Measurements from ENCODE around the gene GASK1B. TPM values are rescaled to one million over a fixed set of nuclear protein-coding genes. Genes with fewer than 3 reads are reported as not detected.

Gene GASK1B
- total RNA-seq, 2 donors from 2014 or later = 49.9 to 56.9 TPM

GRCh38 chr4:158159054-158159717 lies 13.6 kb downstream of the GASK1B start:
- DNase-seq (ENCODE audit: low spot score) = no peak
- Histone ChIP-seq H3K9me3 (no peaks in the 10 kb centered on the region), H3K4me3 (no peak overlapping the region), H3K36me3 (peaks cover 4% of the 10 kb centered on the region), H3K27ac (peak overlapping the region; percentile 6 to 52), H3K27me3 (no peaks in the 10 kb centered on the region), H3K4me1 (peaks cover 0 to 68% of the 10 kb centered on the region in 2 donors)
- TF ChIP-seq, protein P1, sequence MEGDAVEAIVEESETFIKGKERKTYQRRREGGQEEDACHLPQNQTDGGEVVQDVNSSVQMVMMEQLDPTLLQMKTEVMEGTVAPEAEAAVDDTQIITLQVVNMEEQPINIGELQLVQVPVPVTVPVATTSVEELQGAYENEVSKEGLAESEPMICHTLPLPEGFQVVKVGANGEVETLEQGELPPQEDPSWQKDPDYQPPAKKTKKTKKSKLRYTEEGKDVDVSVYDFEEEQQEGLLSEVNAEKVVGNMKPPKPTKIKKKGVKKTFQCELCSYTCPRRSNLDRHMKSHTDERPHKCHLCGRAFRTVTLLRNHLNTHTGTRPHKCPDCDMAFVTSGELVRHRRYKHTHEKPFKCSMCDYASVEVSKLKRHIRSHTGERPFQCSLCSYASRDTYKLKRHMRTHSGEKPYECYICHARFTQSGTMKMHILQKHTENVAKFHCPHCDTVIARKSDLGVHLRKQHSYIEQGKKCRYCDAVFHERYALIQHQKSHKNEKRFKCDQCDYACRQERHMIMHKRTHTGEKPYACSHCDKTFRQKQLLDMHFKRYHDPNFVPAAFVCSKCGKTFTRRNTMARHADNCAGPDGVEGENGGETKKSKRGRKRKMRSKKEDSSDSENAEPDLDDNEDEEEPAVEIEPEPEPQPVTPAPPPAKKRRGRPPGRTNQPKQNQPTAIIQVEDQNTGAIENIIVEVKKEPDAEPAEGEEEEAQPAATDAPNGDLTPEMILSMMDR (IDR thresholded peaks at IDR 0.05) = no peak

DNA sequence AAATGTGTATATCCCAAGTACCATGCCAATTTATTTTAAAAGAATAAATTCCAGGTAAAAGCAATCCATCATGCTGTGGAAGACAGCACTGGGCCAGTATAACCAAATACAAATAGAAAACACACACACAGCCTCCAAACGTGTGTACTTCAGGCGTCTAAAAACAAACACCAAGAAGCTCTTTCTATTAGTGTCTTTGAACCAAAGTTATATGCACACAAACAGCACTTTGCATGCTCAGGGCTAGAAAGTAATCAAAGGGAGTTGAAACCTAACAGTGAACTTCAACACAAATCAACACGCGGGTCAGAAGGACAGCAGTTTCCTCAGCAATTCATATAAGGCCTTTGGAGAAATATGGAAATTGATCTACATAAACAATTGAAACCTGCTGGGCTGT lies 15.4 kb downstream of the GASK1B start:
- TF ChIP-seq, protein P1 (IDR thresholded peaks at IDR 0.05) = no peak
- Histone ChIP-seq H3K36me3 (peaks cover 10% of the 10 kb centered on the region), H3K9me3 (no peaks in the 10 kb centered on the region), H3K27ac (no peak overlapping the region), H3K27me3 (no peaks in the 10 kb centered on the region), H3K4me1 (peaks cover 0 to 58% of the 10 kb centered on the region in 2 donors), H3K4me3 (no peak overlapping the region)
- no peak for DNase-seq (ENCODE audit: low spot score)

DNA sequence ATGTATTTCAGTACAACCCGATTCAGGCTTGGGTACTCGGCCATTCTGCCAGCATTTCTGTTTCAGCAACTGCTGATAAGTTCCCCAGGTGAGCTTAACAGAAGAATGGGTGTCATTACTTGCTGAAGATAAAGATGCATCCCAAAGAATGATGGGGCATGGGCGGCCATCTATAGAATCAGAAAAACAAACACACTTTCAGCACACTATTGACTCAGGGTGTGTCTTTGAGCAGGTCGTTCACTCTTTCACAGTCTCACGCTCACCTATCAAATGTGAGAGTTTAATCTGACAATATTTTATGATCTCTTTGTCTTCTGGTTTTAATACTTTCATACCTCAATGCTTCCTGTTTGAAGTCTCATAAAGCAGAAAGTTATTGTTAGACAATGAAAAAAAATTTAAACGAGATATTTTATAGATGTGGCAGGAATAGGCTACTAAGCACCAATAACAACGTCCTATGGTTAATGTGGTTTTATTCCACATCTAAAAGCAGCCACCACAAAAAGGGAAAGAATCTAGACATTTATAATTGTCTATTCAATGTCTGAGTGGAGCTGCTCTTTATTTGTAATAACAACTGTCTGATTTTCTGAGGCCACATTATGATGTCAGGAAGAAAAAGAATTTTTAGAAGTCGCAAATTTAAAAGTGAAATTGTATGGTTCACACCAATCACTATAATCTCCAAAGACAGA lies 17.0 kb downstream of the GASK1B start:
- H3K9me3 ChIP-seq = no peaks in the 10 kb centered on the region
- H3K27me3 ChIP-seq = no peaks in the 10 kb centered on the region
- H3K27ac ChIP-seq = no peak overlapping the region
- no peak for DNase-seq (ENCODE audit: low spot score)
- peaks cover 0 to 43% of the 10 kb centered on the region in 2 donors for H3K4me1 ChIP-seq
- no peak overlapping the region for H3K4me3 ChIP-seq
- peaks cover 20% of the 10 kb centered on the region for H3K36me3 ChIP-seq
- TF ChIP-seq, protein P1 (IDR thresholded peaks at IDR 0.05) = no peak

DNA sequence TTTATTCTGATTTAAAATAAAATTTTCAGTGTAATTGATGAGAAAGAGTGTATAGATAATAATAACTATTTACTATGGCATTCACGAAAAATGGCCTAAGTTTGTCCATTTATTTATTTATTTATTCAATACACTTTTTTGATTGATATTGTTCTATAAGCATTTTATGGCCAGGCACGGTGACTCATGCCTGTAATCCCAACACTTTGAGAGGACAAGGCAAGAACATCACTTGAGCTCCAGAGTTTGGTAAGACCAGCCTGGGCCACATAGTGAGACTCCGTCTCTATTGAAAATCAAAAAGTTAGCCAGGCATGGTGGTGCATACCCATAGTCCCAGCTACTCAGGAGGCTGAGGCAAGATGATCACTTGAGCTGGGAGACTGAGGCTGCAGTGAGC lies 25.7 kb downstream of the GASK1B start:
- H3K27ac ChIP-seq = no peak overlapping the region
- H3K9me3 ChIP-seq = peaks cover 0 to 5% of the 10 kb centered on the region in 2 donors

GRCh38 chr4:158146736-158147135 lies 26.1 kb downstream of the GASK1B start:
- H3K4me3 ChIP-seq = no peak overlapping the region
- TF ChIP-seq, protein P1 (IDR thresholded peaks at IDR 0.05) = no peak
- H3K27me3 ChIP-seq = no peaks in the 10 kb centered on the region
- no peak overlapping the region for H3K27ac ChIP-seq
- peaks cover 0 to 5% of the 10 kb centered on the region in 2 donors for H3K9me3 ChIP-seq
- DNase-seq (ENCODE audit: low spot score) = no peak
- H3K36me3 ChIP-seq = peaks cover 17% of the 10 kb centered on the region
- H3K4me1 ChIP-seq = no peaks in the 10 kb centered on the region

More for the DNA sequence above, 25.7 kb downstream of the GASK1B start:
- no peaks in the 10 kb centered on the region for H3K4me1 ChIP-seq
- no peak overlapping the region for H3K4me3 ChIP-seq
- TF ChIP-seq, protein P1 (IDR thresholded peaks at IDR 0.05) = no peak
- no peak for DNase-seq (ENCODE audit: low spot score)
- H3K27me3 ChIP-seq = no peaks in the 10 kb centered on the region
- peaks cover 20% of the 10 kb centered on the region for H3K36me3 ChIP-seq

Measured in right atrium auricular region (tissue), 2 donors.